SU-DHL-6 (cell line): ENCODE data around the gene CGB3.
"Not testable (repeated sequence)": the region's sequence is repeated elsewhere in the genome, so short reads cannot be mapped to it uniquely, and the experiment has no call there.

Experiments used
- H2AFZ ChIP-seq: fragments of 200-600 bp; sonication (generic); 2 replicates; pipeline ENCODE4 v1.6.1; 2014; ENCODE audit warnings: low read depth, mild to moderate bottlenecking, moderate library complexity, mixed read lengths, antibody characterized with exemption, low read length; ENCODE audit not compliant: severe bottlenecking
- H3F3A ChIP-seq: fragments of 200-600 bp; shearing (Covaris generic); 2 replicates; pipeline ENCODE4 v1.6.0; 2016; ENCODE audit warnings: antibody characterized with exemption, mild to moderate bottlenecking; ENCODE audit not compliant: insufficient read depth
- H3K27ac ChIP-seq: fragments of 200-600 bp; sonication (generic); 2 replicates; pipeline ENCODE4 v1.5.1; 2016; ENCODE audit warnings: low read depth, mild to moderate bottlenecking, low read length, moderate library complexity, mixed read lengths
- H3K27me3 ChIP-seq: fragments of 200-600 bp; sonication (generic), shearing (Covaris generic); 2 replicates; pipeline ENCODE4 v1.6.0; 2014; ENCODE audit warnings: mild to moderate bottlenecking, low read length
- H3K36me3 ChIP-seq: fragments of 200-600 bp; sonication (generic); 2 replicates; pipeline ENCODE4 v1.6.1; 2014; ENCODE audit warnings: mild to moderate bottlenecking, low read length, mixed read lengths
- H3K4me2 ChIP-seq: fragments of 300-600, 200-600 bp; shearing (Covaris generic), sonication (generic); 2 replicates; pipeline ENCODE4 v1.6.0; 2014; ENCODE audit warnings: low read length, low read depth, mild to moderate bottlenecking; ENCODE audit not compliant: poor library complexity, severe bottlenecking
- H3K4me3 ChIP-seq: fragments of 200-600 bp; sonication (generic); 2 replicates; pipeline ENCODE4 v1.5.1; 2014; ENCODE audit warnings: antibody characterized with exemption, low read length, mild to moderate bottlenecking, mixed read lengths; ENCODE audit not compliant: insufficient read depth, poor library complexity, severe bottlenecking
- H3K79me2 ChIP-seq: fragments of 200-600 bp; sonication (generic); 2 replicates; pipeline ENCODE4 v1.6.1; 2014; ENCODE audit warnings: mild to moderate bottlenecking, low read length, moderate library complexity; ENCODE audit not compliant: insufficient read depth
- H3K9ac ChIP-seq: fragments of 200-600 bp; sonication (generic); 2 replicates; pipeline ENCODE4 v1.7.0; 2014; ENCODE audit warnings: mild to moderate bottlenecking, low read length
- H3K9me2 ChIP-seq: fragments of 200-600 bp; sonication (generic); replicated peaks from 2 replicates; pipeline ENCODE4 v1.6.1; 2014; ENCODE audit warnings: low read length; ENCODE audit not compliant: insufficient read depth
- H3K9me3 ChIP-seq: fragments of 200-600 bp; sonication (generic); 2 replicates; pipeline ENCODE4 v1.6.1; 2014; ENCODE audit warnings: low read length, mixed read lengths; ENCODE audit not compliant: insufficient read depth
- H4K20me1 ChIP-seq: fragments of 200-600 bp; sonication (generic); 2 replicates; pipeline ENCODE4 v1.6.1; 2014; ENCODE audit warnings: low read depth, mild to moderate bottlenecking, antibody characterized with exemption, low read length, moderate library complexity, mixed read lengths
- CTCF ChIP-seq: fragments of 200-600 bp; sonication (generic); IDR thresholded peaks from one replicate; pipeline ENCODE4 v1.5.1; 2017; ENCODE audit warnings: antibody characterized with exemption, mild to moderate bottlenecking, low read length, moderate library complexity; ENCODE audit not compliant: insufficient read depth, poor library complexity, severe bottlenecking
- EZH2phosphoT487 ChIP-seq: fragments of 200-600 bp; sonication (generic), shearing (Covaris generic); conservative IDR thresholded peaks from 2 replicates; pipeline ENCODE4 v1.6.1; 2018; ENCODE audit warnings: mild to moderate bottlenecking, antibody characterized with exemption, low read length, moderate library complexity, mixed read lengths

Gene CGB3

GRCh38 chr19:49024233-49024632 lies at the start of gene CGB3:
Gene CGB3, minus strand, starts transcription at chr19:49024333. Its CDS starts 362 bp downstream, at chr19:49023971.
- H3K4me3 ChIP-seq, H3K4me2 ChIP-seq, H3K9me2 ChIP-seq, H3K9ac ChIP-seq, H3K79me2 ChIP-seq, H3K9me3 ChIP-seq, H3K36me3 ChIP-seq, H3K27ac ChIP-seq, H4K20me1 ChIP-seq, H2AFZ ChIP-seq, H3F3A ChIP-seq, H3K27me3 ChIP-seq: not testable (repeated sequence)

- Histone ChIP-seq H3F3A (no peaks in the 10 kb centered on the region), H3K9me2 (no peaks in the 10 kb centered on the region), H2AFZ (no peak overlapping the region), H3K4me3 (no peak overlapping the region), H3K4me2 (no peak overlapping the region), H3K27me3 (no peaks in the 10 kb centered on the region), H3K36me3 (no peaks in the 10 kb centered on the region), H3K9me3 (no peaks in the 10 kb centered on the region), H3K27ac (no peak overlapping the region), H3K9ac (no peak overlapping the region), H3K79me2 (no peaks in the 10 kb centered on the region), H4K20me1 (no peaks in the 10 kb centered on the region)
- TF ChIP-seq CTCF (no peak), EZH2phosphoT487 (no peak)
Measured at GRCh38 chr19:49071860-49072547, 47.9 kb upstream of the CGB3 start.

DNA sequence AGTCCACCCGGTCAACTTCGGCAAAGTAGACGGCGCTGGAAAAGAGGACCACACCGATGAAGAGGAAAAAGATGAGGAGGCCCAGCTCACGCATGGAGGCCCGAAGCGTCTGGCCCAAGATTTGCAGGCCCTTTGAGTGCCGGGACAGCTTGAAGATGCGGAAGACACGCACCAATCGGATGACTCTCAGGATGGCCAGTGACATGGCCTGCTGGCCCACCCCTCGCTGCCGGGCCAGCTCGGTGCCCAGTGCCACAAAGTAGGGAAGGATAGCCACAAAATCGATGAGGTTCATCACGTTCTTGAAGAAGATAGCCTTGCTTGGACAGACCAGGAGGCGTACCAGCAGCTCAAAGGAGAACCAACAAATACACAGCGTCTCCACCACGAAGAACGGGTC lies 46.3 kb upstream of the CGB3 start:
- Histone ChIP-seq H3K4me3 (no peak overlapping the region), H3K9me2 (no peaks in the 10 kb centered on the region), H3K9me3 (no peaks in the 10 kb centered on the region), H3K27me3 (no peaks in the 10 kb centered on the region), H2AFZ (no peak overlapping the region), H3F3A (no peaks in the 10 kb centered on the region), H3K36me3 (no peaks in the 10 kb centered on the region), H3K27ac (no peak overlapping the region), H4K20me1 (no peaks in the 10 kb centered on the region), H3K79me2 (no peaks in the 10 kb centered on the region), H3K4me2 (no peak overlapping the region), H3K9ac (no peak overlapping the region)
- TF ChIP-seq EZH2phosphoT487 (no peak), CTCF (no peak)

- TF ChIP-seq CTCF (no peak), EZH2phosphoT487 (no peak)
- H3K27ac ChIP-seq, result no peak overlapping the region
- H3F3A ChIP-seq, result no peaks in the 10 kb centered on the region
- H3K9me3 ChIP-seq, result no peaks in the 10 kb centered on the region
- H4K20me1 ChIP-seq, result no peaks in the 10 kb centered on the region
- H3K36me3 ChIP-seq, result no peaks in the 10 kb centered on the region
- no peaks in the 10 kb centered on the region for H3K9me2 ChIP-seq
- no peaks in the 10 kb centered on the region for H3K79me2 ChIP-seq
- no peak overlapping the region for H3K4me3 ChIP-seq
- no peak overlapping the region for H3K9ac ChIP-seq
- no peaks in the 10 kb centered on the region for H3K27me3 ChIP-seq
- no peak overlapping the region for H3K4me2 ChIP-seq
- no peak overlapping the region for H2AFZ ChIP-seq
Measured at GRCh38 chr19:49069026-49069425, 44.9 kb upstream of the CGB3 start.
